Prostate gland (tissue), 2 donors: Measurements from ENCODE around the gene DPPA4. TPM values are rescaled to one million over a fixed set of nuclear protein-coding genes. Genes with fewer than 3 reads are reported as not detected.
"Not testable (repeated sequence)": the region's sequence is repeated elsewhere in the genome, so short reads cannot be mapped to it uniquely, and the experiment has no call there.

Experiments
- DNase-seq: peaks from one replicate; pipeline ENCODE4 v3.0.0-alpha.2; 2019; ENCODE audit warnings: low spot score
- H3K27ac ChIP-seq, 2 donors: fragments of 200-600 bp; sonication (generic); 2 replicates each; pipeline ENCODE4 v1.5.1; 2017 to 2019
- H3K27me3 ChIP-seq: fragments of 200-600 bp; sonication (generic); replicated peaks from 2 replicates; pipeline ENCODE4 v1.5.1; 2019; ENCODE audit not compliant: insufficient read depth
- H3K36me3 ChIP-seq, 2 donors: fragments of 200-600 bp; sonication (generic); 1 replicate in 1 of 2; 2 replicates in 1 of 2; pipeline versions ENCODE4 v1.5.1 to v1.8.1; 2017 to 2019
- H3K4me1 ChIP-seq: fragments of 200-600 bp; sonication (generic); replicated peaks from 2 replicates; pipeline ENCODE4 v1.5.1; 2019
- H3K4me3 ChIP-seq, 2 donors: fragments of 200-600 bp; sonication (generic); 2 replicates each; pipeline ENCODE4 v1.5.1; 2017 to 2019
- H3K9me3 ChIP-seq: fragments of 200-600 bp; sonication (generic); 2 replicates; pipeline ENCODE4 v1.5.1; 2017
- POLR2A ChIP-seq: fragments of 450-650 bp; IDR thresholded peaks from one replicate; pipeline ENCODE4 v1.6.1; 2016; ENCODE audit warnings: antibody characterized with exemption, mild to moderate bottlenecking
- POLR2AphosphoS5 ChIP-seq: sonication (generic); formaldehyde crosslinking; IDR thresholded peaks from one replicate; pipeline ENCODE4 v1.6.1; 2017; ENCODE audit warnings: antibody characterized with exemption
- WGBS: methylation state at CpG from one replicate; pipeline ENCODE4 v1.1.5; 2018; 5-methylcytosine and 5-hydroxymethylcytosine counted together
- intact Hi-C: fragments of 100-400 bp; cut with DNase I; formaldehyde crosslinking; loops from one replicate; pipeline ENCODE4 v1.14.2; 2022
- total RNA-seq, 2 donors: library from RNA; depleted of rRNA; stranded (reverse); fragments of >200 nt; gene quantifications; one replicate each; pipeline ENCODE4 v1.1.0, GENCODE V29; 2016
- TF ChIP-seq, protein P1 (sequence below), 4 experiments: fragments of 200-600 bp in 2 of 4; fragments of 450-650 bp in 2 of 4; sonication (generic) in 2 of 4; IDR thresholded peaks; 1 replicate in 3 of 4; 2 replicates in 1 of 4; pipeline ENCODE4 v1.5.1; 2016 to 2019; ENCODE audit warnings: antibody characterized with exemption in 4 of 4, mild to moderate bottlenecking in 2 of 4, moderate library complexity in 2 of 4

Gene DPPA4
- total RNA-seq, 2 donors from 2014 or later, result 9.3 TPM; not detected in 1

DNA sequence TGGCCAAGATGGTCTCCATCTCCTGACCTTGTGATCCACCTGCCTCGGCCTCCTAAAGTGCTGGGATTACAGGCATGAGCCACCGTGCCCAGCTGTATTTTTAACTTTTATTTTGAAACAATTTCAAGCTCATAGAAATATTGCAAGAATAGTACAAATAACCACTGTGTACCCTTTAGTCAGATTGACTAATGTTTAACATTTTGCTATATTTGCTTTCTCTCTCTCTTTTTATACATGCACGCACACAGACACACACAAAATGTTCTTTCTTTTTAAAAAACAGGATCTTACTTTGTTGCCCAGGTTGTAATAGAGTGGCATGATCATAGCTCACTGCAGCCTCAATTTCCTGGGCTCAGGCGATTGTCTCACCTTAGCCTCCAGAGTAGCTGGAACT lies 25.5 kb upstream of the DPPA4 start:
- no peaks in the 10 kb centered on the region for H3K9me3 ChIP-seq
- 89% methylated on average over 4 of the region's 4 CpGs for WGBS
- no peaks in the 10 kb centered on the region for H3K36me3 ChIP-seq
- DNase-seq, result no peak
- H3K4me3 ChIP-seq, result no peak overlapping the region
- H3K27me3 ChIP-seq, result no peaks in the 10 kb centered on the region
- no peaks in the 10 kb centered on the region for H3K4me1 ChIP-seq
- intact Hi-C loops, result no loop called here
- TF ChIP-seq POLR2AphosphoS5 (no peak), POLR2A (no peak)
- TF ChIP-seq, protein P1, sequence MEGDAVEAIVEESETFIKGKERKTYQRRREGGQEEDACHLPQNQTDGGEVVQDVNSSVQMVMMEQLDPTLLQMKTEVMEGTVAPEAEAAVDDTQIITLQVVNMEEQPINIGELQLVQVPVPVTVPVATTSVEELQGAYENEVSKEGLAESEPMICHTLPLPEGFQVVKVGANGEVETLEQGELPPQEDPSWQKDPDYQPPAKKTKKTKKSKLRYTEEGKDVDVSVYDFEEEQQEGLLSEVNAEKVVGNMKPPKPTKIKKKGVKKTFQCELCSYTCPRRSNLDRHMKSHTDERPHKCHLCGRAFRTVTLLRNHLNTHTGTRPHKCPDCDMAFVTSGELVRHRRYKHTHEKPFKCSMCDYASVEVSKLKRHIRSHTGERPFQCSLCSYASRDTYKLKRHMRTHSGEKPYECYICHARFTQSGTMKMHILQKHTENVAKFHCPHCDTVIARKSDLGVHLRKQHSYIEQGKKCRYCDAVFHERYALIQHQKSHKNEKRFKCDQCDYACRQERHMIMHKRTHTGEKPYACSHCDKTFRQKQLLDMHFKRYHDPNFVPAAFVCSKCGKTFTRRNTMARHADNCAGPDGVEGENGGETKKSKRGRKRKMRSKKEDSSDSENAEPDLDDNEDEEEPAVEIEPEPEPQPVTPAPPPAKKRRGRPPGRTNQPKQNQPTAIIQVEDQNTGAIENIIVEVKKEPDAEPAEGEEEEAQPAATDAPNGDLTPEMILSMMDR (IDR thresholded peaks at IDR 0.05), result no peak
- no peak overlapping the region for H3K27ac ChIP-seq

DNA sequence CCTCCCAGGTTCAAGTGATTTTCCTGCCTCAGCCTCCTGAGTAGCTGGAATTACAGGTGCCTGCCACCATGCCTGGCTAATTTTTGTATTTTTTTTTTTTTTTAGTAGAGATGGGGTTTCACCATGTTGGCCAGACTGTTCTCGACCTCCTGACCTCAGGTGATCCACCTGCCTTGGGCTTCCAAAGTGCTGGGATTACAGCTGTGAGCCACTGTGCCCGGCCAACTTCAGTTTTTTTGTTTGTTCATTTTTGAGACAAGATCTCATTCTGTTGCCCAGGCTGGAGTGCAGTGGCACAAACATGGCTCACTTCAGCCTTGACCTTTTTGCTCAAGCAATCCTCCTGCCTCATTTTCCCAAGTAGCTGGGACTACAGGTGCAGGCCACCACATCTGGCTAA lies 21.5 kb upstream of the DPPA4 start:
- H3K27me3 ChIP-seq, H3K36me3 ChIP-seq, H3K9me3 ChIP-seq, intact Hi-C loops, DNase-seq, H3K27ac ChIP-seq, H3K4me1 ChIP-seq, H3K4me3 ChIP-seq: not testable (repeated sequence)
- 89% methylated on average over 2 of the region's 2 CpGs for WGBS

DNA sequence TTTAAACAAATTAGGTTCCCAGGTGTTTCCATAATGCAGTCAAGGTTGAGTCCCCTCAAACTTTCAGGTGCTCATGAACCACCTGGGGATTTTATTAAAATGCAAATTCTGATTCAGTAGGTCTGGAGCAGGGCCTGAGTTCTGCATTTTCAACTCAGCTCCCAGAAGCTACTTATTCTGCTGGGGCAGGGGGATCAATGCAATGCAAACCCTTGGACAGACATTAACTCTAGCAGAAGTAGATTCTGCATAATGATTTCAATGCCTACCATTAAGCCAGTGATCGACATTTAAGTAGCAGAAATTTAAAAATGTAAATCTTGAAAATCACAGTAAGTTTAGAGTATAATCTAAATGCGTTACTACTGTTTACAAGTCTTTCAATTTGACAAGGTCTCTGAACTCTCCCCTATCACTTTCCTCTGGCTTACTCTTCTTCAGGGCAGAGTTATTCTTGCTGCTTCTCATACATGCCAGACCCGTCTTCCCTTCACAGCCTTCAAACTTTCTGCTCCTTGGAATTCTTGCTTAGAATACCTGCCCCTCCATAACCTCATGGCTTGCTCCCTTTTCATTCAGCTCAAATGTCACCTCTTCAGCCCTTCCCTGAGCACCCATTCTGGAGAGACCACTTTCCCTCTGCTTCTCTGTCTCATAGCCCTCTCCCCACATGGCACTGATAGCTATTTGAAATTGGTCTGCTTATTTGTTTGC lies 19.3 kb upstream of the DPPA4 start:
- TF ChIP-seq, protein P1 (IDR thresholded peaks at IDR 0.05), result no peak
- TF ChIP-seq POLR2A (no peak), POLR2AphosphoS5 (no peak)
- H3K27ac ChIP-seq, result no peak overlapping the region
- H3K4me1 ChIP-seq, result no peaks in the 10 kb centered on the region
- WGBS, result 92% methylated on average over 3 of the region's 3 CpGs
- no peak for DNase-seq
- no peak overlapping the region for H3K4me3 ChIP-seq
- intact Hi-C loops, result no loop called here
- no peaks in the 10 kb centered on the region for H3K9me3 ChIP-seq
- H3K27me3 ChIP-seq, result no peaks in the 10 kb centered on the region
- no peaks in the 10 kb centered on the region for H3K36me3 ChIP-seq

DNA sequence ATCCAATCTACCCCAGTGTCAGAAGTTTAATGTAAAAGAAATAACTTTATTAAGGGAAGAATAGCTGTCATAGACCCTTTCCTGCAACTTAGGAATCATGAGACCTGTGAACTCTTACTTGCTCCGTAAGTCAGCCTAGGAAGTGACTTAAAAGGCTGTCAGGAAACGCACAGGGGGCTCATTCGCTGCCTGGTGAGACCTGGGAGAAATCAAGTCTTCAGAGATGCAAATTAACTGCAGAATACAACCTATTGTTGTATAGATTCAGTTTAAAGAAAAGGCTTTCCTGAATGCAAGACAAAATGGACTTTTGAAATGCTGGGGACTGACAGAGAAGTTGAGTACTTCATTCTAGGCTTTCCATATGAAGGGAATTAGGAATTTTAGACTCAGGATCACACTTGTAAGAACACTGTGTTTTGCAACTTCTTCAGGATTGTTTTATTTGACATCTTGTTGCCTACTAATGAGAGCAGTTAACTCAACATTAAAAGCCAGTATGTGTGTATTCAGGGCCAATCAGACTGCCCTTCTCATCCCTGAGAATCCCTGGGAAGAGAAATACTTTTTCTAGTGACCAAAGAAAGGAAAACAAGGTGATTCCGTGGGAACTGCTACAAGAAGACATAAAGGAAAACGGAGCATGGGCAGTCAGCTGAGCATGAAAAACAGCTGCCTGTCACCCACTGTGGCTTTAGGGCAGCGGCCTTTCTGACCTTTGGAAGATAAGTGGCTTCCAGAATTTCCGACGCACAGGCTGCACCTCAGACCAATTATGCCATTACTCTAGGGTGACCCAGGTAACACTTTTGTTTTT lies 18.5 kb upstream of the DPPA4 start:
- H3K9me3 ChIP-seq, result no peaks in the 10 kb centered on the region
- H3K36me3 ChIP-seq, result no peaks in the 10 kb centered on the region
- H3K27me3 ChIP-seq, result no peaks in the 10 kb centered on the region
- WGBS, result 73% methylated on average over 8 of the region's 8 CpGs
- TF ChIP-seq POLR2AphosphoS5 (no peak), POLR2A (no peak)
- TF ChIP-seq, protein P1 (IDR thresholded peaks at IDR 0.05), result no peak
- intact Hi-C loops, result no loop called here
- H3K4me1 ChIP-seq, result no peaks in the 10 kb centered on the region
- H3K4me3 ChIP-seq, result no peak overlapping the region
- DNase-seq, result no peak
- no peak overlapping the region for H3K27ac ChIP-seq

DNA sequence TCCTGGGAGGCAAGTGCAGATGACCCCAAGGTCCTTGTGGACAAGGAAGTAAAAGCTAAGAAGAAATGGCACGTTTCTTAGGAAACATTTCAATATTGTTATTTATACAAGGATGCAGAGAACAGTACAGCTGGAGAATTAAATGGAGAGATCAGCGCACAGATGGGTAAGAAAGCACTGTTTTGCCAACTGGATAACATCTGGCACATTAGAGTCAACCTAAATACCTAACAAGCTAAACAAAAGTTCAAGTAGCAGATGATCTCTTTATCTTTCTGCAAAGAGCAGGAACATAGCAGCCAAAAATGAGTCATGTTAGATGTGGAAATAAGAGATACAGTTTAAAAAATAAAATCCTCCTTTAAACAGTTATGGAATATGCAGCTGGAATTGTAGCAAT lies 15.7 kb upstream of the DPPA4 start:
- Histone ChIP-seq H3K4me3 (no peak overlapping the region), H3K36me3 (no peaks in the 10 kb centered on the region), H3K27me3 (no peaks in the 10 kb centered on the region), H3K27ac (no peak overlapping the region), H3K9me3 (no peaks in the 10 kb centered on the region), H3K4me1 (no peaks in the 10 kb centered on the region)
- TF ChIP-seq, protein P1 (IDR thresholded peaks at IDR 0.05), result no peak
- TF ChIP-seq POLR2A (no peak), POLR2AphosphoS5 (no peak)
- no peak for DNase-seq
- intact Hi-C loops, result no loop called here
- WGBS, result 42% methylated on average over 2 of the region's 2 CpGs
